GM13977 (cell line): ENCODE results near the gene WDR46.

Source experiments
- DNase-seq: peaks from one replicate; pipeline ENCODE4 v3.0.0; 2012; ENCODE audit warnings: low spot score
- CTCF ChIP-seq: IDR thresholded peaks from 2 replicates; pipeline ENCODE4 v1.5.1; 2012; ENCODE audit warnings: mild to moderate bottlenecking, control low read depth; ENCODE audit not compliant: insufficient read depth; ENCODE audit errors: extremely low read depth, missing control alignments
- in situ Hi-C: fragments of 300-500 bp; cut with MboI; formaldehyde crosslinking; loops from one replicate; pipeline ENCODE4 v1.12.0; 2022; ENCODE audit warnings: low sequenced_read_pairs, low pct_unique_long_range_greater_than_20kb, mixed read lengths, inconsistent platforms; ENCODE audit not compliant: unreplicated experiment

The WDR46 gene

GRCh38 chr6:33296797-33297405 is 7.9 kb upstream of the WDR46 start:
- in situ Hi-C loops, result no loop called here
- no peak for DNase-seq
- no peak for TF ChIP-seq CTCF

- in situ Hi-C loops, result no loop called here
- no peak for TF ChIP-seq CTCF
These were observed 6.8 kb upstream of the WDR46 start for GRCh38 chr6:33295621-33296369.

GRCh38 chr6:33294086-33294823 is 5.2 kb upstream of the WDR46 start:
- in situ Hi-C loops, result no loop called here
- DNase-seq, result no peak
- no peak for TF ChIP-seq CTCF

More at GRCh38 chr6:33295621-33296369, 6.8 kb upstream of the WDR46 start:
- DNase-seq, result no peak

GRCh38 chr6:33292996-33293682 is 4.1 kb upstream of the WDR46 start:
- TF ChIP-seq CTCF, result no peak
- no peak for DNase-seq
- in situ Hi-C loops, result no loop called here

GRCh38 chr6:33290459-33290858 is 1.4 kb upstream of the WDR46 start:
- in situ Hi-C loops, result no loop called here
- TF ChIP-seq CTCF, result no peak
- DNase-seq, result no peak

- in situ Hi-C loops, result no loop called here
- DNase-seq, result no peak
- TF ChIP-seq CTCF, result no peak
These were observed 811 bp upstream of the WDR46 start for GRCh38 chr6:33289784-33290315.
